Astrocyte (in vitro differentiated cells and primary cell): ENCODE results near the gene NPC2. TPM values are rescaled to one million over a fixed set of nuclear protein-coding genes. Genes with fewer than 3 reads are reported as not detected.

ENCODE experiments used
- DNase-seq: peaks from one replicate; pipeline ENCODE4 v3.0.0-alpha.2; 2010; ENCODE audit warnings: low read depth
- FAIRE-seq: peaks from 2 replicates; lab custom pipeline; 2011; peaks lifted over from hg19 to GRCh38; lab: Jason Lieb, UNC
- H2AFZ ChIP-seq: 2 replicates; pipeline ENCODE4 v1.6.0; 2012; ENCODE audit warnings: low read depth, low read length, inconsistent platforms
- H3K27ac ChIP-seq: 2 replicates; pipeline ENCODE4 v1.5.1; 2011; ENCODE audit warnings: low read depth, low read length, inconsistent platforms
- H3K27me3 ChIP-seq: 2 replicates; pipeline ENCODE4 v1.6.0; 2011; ENCODE audit warnings: low read length, inconsistent platforms; ENCODE audit not compliant: insufficient read depth
- H3K36me3 ChIP-seq: 2 replicates; pipeline ENCODE4 v1.5.1; 2011; ENCODE audit warnings: low read length, inconsistent platforms; ENCODE audit not compliant: insufficient read depth
- H3K4me1 ChIP-seq: 2 replicates; pipeline ENCODE4 v1.5.1; 2011; ENCODE audit warnings: low read length, inconsistent platforms; ENCODE audit not compliant: insufficient read depth
- H3K4me2 ChIP-seq: 2 replicates; pipeline ENCODE4 v1.6.0; 2012; ENCODE audit warnings: low read length, inconsistent platforms
- H3K4me3 ChIP-seq: 2 replicates; pipeline ENCODE4 v1.5.1; 2011; ENCODE audit warnings: low read depth, mild to moderate bottlenecking, low read length, inconsistent platforms; ENCODE audit not compliant: insufficient read depth
- H3K79me2 ChIP-seq: 2 replicates; pipeline ENCODE4 v1.6.0; 2012; ENCODE audit warnings: mild to moderate bottlenecking, low read length, inconsistent platforms; ENCODE audit not compliant: insufficient read depth
- H3K9ac ChIP-seq: 2 replicates; pipeline ENCODE4 v1.6.0; 2012; ENCODE audit warnings: mild to moderate bottlenecking, low read length, inconsistent platforms
- H3K9me3 ChIP-seq: 2 replicates; pipeline ENCODE4 v1.5.1; 2012; ENCODE audit warnings: low read depth, mild to moderate bottlenecking, low read length, inconsistent platforms; ENCODE audit not compliant: insufficient read depth
- H4K20me1 ChIP-seq: 2 replicates; pipeline ENCODE4 v1.6.0; 2012; ENCODE audit warnings: low read length, inconsistent platforms; ENCODE audit not compliant: insufficient read depth
- H3K27ac Mint-ChIP-seq: one replicate; pipeline ENCODE4 v1.8.0; 2021; ENCODE audit warnings: mild to moderate bottlenecking, mixed read lengths; ENCODE audit not compliant: unreplicated experiment
- H3K27me3 Mint-ChIP-seq: one replicate; pipeline ENCODE4 v1.8.0; 2021; ENCODE audit warnings: low read depth, mixed read lengths; ENCODE audit not compliant: unreplicated experiment
- H3K36me3 Mint-ChIP-seq: one replicate; pipeline ENCODE4 v1.8.0; 2021; ENCODE audit warnings: low read depth, mixed read lengths; ENCODE audit not compliant: unreplicated experiment
- H3K4me1 Mint-ChIP-seq: one replicate; pipeline ENCODE4 v1.8.0; 2021; ENCODE audit warnings: low read depth, mixed read lengths; ENCODE audit not compliant: unreplicated experiment
- H3K4me3 Mint-ChIP-seq: one replicate; pipeline ENCODE4 v1.8.0; 2021; ENCODE audit warnings: mild to moderate bottlenecking, moderate library complexity, mixed read lengths; ENCODE audit not compliant: unreplicated experiment
- H3K9me3 Mint-ChIP-seq: one replicate; pipeline ENCODE4 v1.8.0; 2021; ENCODE audit warnings: mild to moderate bottlenecking, mixed read lengths; ENCODE audit not compliant: unreplicated experiment
- CTCF ChIP-seq: IDR thresholded peaks from 2 replicates; pipeline ENCODE4 v1.5.1; 2011; ENCODE audit warnings: low read depth, mild to moderate bottlenecking, inconsistent platforms, low read length, moderate library complexity; ENCODE audit not compliant: insufficient read depth
- EZH2 ChIP-seq: IDR thresholded peaks from 2 replicates; pipeline ENCODE4 v1.6.1; 2012; ENCODE audit warnings: mild to moderate bottlenecking, low read length, inconsistent platforms; ENCODE audit not compliant: insufficient read depth
- total RNA-seq: library from RNA; stranded (reverse); gene quantifications from 2 replicates; pipeline ENCODE4 v1.2.1, GENCODE V29; 2021

The NPC2 gene
- total RNA-seq, 1 donor from 2014 or later = 178 TPM

GRCh38 chr14:74437496-74438053, 55.5 kb downstream of the NPC2 start:
- no peak for FAIRE-seq
- TF ChIP-seq CTCF (no peak), EZH2 (no peak)
- H3K9me3 Mint-ChIP-seq = no peaks in the 10 kb centered on the region

GRCh38 chr14:74434294-74434693, 58.8 kb downstream of the NPC2 start:
- peaks cover 4% of the 10 kb centered on the region for H3K4me1 Mint-ChIP-seq
- Histone ChIP-seq H3K9ac (no peak overlapping the region), H3K4me3 (no peak overlapping the region), H3K9me3 (no peaks in the 10 kb centered on the region), H2AFZ (no peak overlapping the region), H3K27ac (no peak overlapping the region), H3K4me2 (no peak overlapping the region), H3K36me3 (no peaks in the 10 kb centered on the region), H3K4me1 (no peaks in the 10 kb centered on the region), H3K79me2 (no peaks in the 10 kb centered on the region), H3K27me3 (peaks cover 22% of the 10 kb centered on the region), H4K20me1 (no peaks in the 10 kb centered on the region)
- H3K27ac Mint-ChIP-seq = no peak overlapping the region
- H3K4me3 Mint-ChIP-seq = no peak overlapping the region
- peaks cover 48% of the 10 kb centered on the region for H3K27me3 Mint-ChIP-seq
- no peak for TF ChIP-seq CTCF
- TF ChIP-seq EZH2 = no peak
- no peaks in the 10 kb centered on the region for H3K9me3 Mint-ChIP-seq
- DNase-seq (no peak), FAIRE-seq (no peak)
- H3K36me3 Mint-ChIP-seq = no peaks in the 10 kb centered on the region

More at GRCh38 chr14:74437496-74438053, 55.5 kb downstream of the NPC2 start:
- Histone ChIP-seq H4K20me1 (no peaks in the 10 kb centered on the region), H3K27ac (no peak overlapping the region), H3K9me3 (no peaks in the 10 kb centered on the region), H3K4me3 (no peak overlapping the region), H3K4me1 (no peaks in the 10 kb centered on the region), H2AFZ (no peak overlapping the region), H3K36me3 (no peaks in the 10 kb centered on the region), H3K79me2 (no peaks in the 10 kb centered on the region), H3K4me2 (no peak overlapping the region), H3K27me3 (peaks cover 21% of the 10 kb centered on the region), H3K9ac (no peak overlapping the region)
- Mint-ChIP-seq H3K36me3 (no peaks in the 10 kb centered on the region), H3K4me3 (no peak overlapping the region), H3K27ac (no peak overlapping the region), H3K4me1 (peaks cover 4% of the 10 kb centered on the region), H3K27me3 (peaks cover 25% of the 10 kb centered on the region)
- DNase-seq = no peak

DNA sequence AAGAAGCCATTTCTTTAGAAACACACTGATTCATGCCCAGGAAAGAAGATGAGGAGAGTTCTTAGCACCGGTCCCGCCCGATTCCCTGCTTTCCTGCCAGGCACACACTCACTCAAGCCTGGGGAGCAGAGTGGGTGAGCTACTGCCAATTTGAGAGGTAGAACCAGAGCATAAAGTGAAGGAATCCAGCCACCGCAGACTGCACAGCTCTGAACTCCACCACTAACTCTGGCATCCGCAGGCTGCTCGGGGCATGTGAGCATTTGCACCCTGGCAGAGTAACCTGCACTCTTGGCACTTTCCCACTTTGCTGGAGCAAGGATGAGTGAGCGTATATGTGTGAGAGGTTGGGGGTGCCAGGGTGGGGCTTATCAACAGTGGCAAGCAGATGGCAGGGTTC, 63.1 kb downstream of the NPC2 start:
- no peak overlapping the region for H3K4me2 ChIP-seq
- DNase-seq = no peak

More for the DNA sequence above, 63.1 kb downstream of the NPC2 start:
- Histone ChIP-seq H3K9ac (no peak overlapping the region), H3K9me3 (no peaks in the 10 kb centered on the region), H4K20me1 (no peaks in the 10 kb centered on the region), H3K4me3 (no peak overlapping the region), H3K36me3 (no peaks in the 10 kb centered on the region), H2AFZ (no peak overlapping the region), H3K27me3 (peaks cover 46% of the 10 kb centered on the region), H3K4me1 (no peaks in the 10 kb centered on the region), H3K27ac (no peak overlapping the region), H3K79me2 (no peaks in the 10 kb centered on the region)
- H3K9me3 Mint-ChIP-seq = no peaks in the 10 kb centered on the region
- no peaks in the 10 kb centered on the region for H3K36me3 Mint-ChIP-seq
- no peak for TF ChIP-seq CTCF
- no peak for TF ChIP-seq EZH2
- H3K4me1 Mint-ChIP-seq = peaks cover 2% of the 10 kb centered on the region
- H3K4me3 Mint-ChIP-seq = no peak overlapping the region
- H3K27ac Mint-ChIP-seq = no peak overlapping the region
- H3K27me3 Mint-ChIP-seq = peaks cover 61% of the 10 kb centered on the region
- FAIRE-seq = no peak
